Epithelial cell of proximal tubule (primary cell): ENCODE data around the gene STAB1. TPM values are rescaled to one million over a fixed set of nuclear protein-coding genes. Genes with fewer than 3 reads are reported as not detected.
"Not testable (repeated sequence)": the region's sequence is repeated elsewhere in the genome, so short reads cannot be mapped to it uniquely, and the experiment has no call there.

Source experiments
- DNase-seq: peaks from one replicate; pipeline ENCODE4 v3.0.0-alpha.2; 2011; ENCODE audit warnings: low read depth
- H3K4me3 ChIP-seq: 2 replicates; pipeline ENCODE4 v1.5.1; 2011; ENCODE audit warnings: low read depth, mild to moderate bottlenecking, low read length
- total RNA-seq: library from RNA; depleted of rRNA; stranded (reverse); fragments of >200 nt; gene quantifications from 2 replicates; pipeline ENCODE4 v1.2.3, GENCODE V29; 2015
- TF ChIP-seq, protein P1 (sequence below): conservative IDR thresholded peaks from 2 replicates; pipeline ENCODE4 v1.5.1; 2012; ENCODE audit warnings: low read depth, mild to moderate bottlenecking, low read length

The STAB1 gene
- total RNA-seq, 1 donor from 2014 or later = 0.52 TPM

DNA sequence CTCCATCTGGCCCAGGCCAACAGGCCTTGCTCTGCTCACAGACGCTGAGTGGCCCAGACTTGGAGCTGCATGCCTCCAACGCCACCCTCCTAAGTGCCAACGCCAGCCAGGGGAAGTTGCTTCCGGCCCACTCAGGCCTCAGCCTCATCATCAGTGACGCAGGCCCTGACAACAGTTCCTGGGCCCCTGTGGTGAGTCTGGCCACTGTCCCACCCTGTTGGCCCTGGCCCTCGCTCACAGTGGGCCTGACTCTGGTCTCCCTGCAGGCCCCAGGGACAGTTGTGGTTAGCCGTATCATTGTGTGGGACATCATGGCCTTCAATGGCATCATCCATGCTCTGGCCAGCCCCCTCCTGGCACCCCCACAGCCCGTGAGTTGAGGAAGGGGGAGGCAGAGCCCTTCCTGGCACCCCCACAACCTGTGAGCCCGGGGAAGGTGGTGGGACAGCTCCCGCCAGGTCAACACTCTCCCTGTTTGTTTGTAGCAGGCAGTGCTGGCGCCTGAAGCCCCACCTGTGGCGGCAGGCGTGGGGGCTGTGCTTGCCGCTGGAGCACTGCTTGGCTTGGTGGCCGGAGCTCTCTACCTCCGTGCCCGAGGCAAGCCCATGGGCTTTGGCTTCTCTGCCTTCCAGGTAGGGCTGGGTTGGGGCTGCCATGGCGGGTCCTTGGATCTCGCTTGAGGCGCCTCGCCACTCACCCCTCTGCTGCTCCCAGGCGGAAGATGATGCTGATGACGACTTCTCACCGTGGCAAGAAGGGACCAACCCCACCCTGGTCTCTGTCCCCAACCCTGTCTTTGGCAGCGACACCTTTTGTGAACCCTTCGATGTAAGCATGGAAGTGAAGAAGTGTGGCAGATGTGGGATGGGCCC lies 28.5 kb downstream of the STAB1 start:
- TF ChIP-seq, protein P1, sequence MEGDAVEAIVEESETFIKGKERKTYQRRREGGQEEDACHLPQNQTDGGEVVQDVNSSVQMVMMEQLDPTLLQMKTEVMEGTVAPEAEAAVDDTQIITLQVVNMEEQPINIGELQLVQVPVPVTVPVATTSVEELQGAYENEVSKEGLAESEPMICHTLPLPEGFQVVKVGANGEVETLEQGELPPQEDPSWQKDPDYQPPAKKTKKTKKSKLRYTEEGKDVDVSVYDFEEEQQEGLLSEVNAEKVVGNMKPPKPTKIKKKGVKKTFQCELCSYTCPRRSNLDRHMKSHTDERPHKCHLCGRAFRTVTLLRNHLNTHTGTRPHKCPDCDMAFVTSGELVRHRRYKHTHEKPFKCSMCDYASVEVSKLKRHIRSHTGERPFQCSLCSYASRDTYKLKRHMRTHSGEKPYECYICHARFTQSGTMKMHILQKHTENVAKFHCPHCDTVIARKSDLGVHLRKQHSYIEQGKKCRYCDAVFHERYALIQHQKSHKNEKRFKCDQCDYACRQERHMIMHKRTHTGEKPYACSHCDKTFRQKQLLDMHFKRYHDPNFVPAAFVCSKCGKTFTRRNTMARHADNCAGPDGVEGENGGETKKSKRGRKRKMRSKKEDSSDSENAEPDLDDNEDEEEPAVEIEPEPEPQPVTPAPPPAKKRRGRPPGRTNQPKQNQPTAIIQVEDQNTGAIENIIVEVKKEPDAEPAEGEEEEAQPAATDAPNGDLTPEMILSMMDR = no peak
- no peak for DNase-seq
- H3K4me3 ChIP-seq = no peak overlapping the region

DNA sequence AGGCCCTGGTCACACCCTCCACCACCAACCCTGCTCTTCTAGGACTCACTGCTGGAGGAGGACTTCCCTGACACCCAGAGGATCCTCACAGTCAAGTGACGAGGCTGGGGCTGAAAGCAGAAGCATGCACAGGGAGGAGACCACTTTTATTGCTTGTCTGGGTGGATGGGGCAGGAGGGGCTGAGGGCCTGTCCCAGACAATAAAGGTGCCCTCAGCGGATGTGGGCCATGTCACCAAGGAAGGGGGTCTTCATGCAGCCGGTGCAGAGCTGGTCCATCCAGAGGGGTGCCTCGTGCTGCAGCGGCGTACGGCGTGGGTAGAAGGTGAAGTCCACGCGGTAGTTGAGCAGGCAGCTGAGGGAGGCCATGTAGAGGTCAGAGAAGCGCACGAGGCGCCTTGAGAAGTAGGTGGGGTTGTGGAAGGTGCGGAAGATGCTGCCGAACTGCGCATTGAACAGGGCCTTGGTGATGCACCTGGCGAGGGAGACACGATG lies 29.2 kb downstream of the STAB1 start:
- DNase-seq = no peak
- H3K4me3 ChIP-seq = no peak overlapping the region
- TF ChIP-seq, protein P1 = no peak

DNA sequence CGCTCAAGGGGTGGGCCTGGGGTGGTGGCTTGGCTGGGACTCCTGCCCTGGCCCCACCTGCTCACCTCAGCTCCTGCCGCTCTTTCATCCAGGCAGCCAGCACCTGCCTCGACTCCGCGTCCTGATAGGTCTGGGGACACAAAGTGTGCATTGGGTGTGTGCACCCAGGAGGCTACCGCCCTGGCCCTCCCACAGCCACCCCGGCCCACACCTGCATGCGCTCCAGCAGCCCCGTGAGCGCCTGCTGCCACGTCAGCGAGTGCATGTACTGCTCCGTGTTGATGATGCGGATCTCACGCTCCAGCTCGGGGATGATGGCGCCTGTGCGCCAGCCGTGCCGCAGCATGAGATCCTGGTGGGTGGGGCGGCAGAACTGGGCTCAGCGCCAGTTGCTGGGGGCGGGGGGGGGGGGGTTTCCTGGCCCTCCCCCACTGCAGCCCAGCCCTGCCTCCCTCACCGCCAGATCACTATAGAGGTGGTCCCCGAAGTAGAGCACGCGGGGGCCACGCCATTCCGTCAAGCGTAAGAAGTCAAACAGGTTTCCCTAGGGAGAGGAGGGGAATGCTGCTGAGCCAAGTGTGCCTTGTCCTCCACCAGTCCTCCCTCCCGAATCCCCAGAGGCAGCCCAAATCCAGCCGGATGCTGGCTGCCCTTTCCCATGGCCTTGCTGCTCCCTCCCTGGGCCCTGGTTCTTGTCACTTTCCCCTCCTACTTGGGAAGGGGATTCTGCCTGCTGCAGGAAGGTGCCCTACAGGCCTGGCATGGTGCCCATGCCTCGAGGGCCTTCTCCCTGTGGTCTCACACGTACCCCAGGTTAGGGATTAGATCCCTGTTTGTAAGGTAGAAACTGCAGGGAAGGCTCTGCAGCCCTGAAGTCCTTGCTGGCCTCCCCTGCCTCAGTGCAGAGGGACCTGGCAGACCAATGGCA lies 29.9 kb downstream of the STAB1 start:
- TF ChIP-seq, protein P1 = no peak
- DNase-seq = no peak
- H3K4me3 ChIP-seq = no peak overlapping the region

DNA sequence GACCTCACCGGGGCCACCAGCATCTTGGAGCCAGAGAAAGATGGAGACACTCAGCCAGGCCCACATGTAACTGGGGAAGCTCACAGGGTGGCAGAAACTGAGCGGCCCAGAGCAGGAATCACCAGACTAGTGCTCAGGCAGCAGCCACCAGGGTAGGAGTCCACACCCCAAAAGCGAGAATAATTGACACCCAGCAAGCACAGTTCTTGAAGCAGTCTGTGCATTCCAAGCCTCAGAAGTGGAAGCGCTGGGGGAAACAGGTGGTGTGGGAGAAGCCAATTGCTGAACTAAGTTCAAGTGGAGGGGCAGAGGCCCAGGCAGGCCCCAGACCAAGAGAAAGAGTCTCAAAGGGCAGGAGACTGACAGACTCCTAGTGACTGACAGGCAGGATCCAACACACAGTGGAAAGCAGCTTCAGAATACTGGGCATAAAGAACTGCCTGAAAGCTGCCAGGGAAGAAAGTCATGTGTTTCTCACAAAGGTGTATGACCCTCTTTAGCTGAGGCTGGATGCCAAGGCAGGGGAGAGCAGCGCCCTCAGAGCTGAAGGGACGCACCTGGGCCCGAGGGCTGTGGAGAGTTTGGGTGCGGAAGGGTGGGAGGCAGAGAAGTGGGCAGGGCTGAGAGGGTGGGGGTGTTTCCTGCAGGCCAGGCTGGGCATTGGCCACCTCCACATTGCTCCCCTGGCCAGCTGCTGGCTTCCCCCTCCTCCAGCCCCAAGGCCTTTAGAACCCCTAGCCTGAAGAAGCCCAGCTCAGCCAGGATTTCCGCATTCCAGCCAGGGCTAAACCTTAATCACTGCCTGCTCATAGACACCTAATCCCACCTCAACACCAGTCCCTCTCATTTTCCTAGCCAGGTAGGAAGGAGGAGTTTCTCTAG lies 30.8 kb downstream of the STAB1 start:
- H3K4me3 ChIP-seq = no peak overlapping the region
- TF ChIP-seq, protein P1 = no peak
- DNase-seq = no peak

DNA sequence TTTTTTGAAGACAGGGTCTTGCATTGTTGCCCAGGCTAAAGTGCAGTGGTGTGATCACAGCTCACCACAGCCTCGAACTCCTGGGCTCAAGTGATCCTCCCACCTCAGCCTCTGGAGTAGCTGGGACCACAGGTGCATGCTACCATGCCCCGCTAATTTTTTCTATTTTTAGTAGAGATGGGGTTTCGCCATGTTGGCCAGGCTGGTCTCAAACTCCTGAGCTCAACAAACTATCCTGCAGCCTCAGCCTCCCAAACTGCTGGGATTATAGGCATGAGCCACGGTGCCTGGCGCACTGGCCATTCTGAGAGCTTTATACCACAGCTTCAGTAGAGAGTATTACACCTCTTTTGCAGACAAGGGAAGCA lies 31.5 kb downstream of the STAB1 start:
- not testable (repeated sequence) for DNase-seq

DNA sequence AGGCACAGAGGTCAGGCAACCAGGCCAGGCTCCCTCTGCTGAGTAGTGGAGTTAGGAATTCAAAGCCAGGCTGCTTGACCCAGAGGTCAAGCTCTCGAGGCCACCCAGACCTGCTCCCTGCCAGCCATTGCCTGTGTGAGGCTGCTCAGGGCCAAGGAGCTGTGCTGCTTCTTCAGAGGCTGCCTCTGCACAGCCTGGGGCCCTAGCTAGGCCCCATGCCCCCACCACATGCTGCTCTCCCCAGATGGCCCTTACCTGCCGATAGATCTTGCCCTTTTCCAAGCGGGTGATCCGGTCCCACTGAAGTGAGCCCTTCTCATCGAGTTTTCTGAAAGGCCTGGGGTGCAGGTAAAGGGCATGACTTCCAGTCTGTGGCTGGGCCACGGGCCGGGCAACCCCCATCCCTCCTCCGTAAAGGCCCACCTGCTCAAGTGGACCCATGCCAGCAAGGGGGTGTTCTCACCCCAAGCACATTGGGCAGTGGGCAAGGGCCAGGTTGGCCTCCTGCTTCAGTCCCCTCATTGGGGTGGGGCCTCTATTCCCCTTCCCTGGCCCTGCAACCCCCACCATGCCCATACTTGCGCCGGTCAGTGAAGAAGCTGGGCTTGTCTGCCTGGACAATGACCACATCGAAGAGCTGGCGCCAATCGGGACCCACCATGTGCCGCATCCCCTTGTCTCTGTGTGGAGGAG lies 32.0 kb downstream of the STAB1 start:
- H3K4me3 ChIP-seq = no peak overlapping the region
- TF ChIP-seq, protein P1 = no peak
- no peak for DNase-seq

More for the DNA sequence above, 31.5 kb downstream of the STAB1 start:
- not testable (repeated sequence) for H3K4me3 ChIP-seq
